GM15510 (cell line): ENCODE measurements around the gene ZMYM4.

Experiments used
- POLR2A ChIP-seq: IDR thresholded peaks from 3 replicates; pipeline ENCODE4 v1.6.1; 2011; ENCODE audit warnings: borderline replicate concordance; ENCODE audit not compliant: insufficient read length; ENCODE audit errors: extremely low read depth

The ZMYM4 gene

GRCh38 chr1:35345439-35345981 is 77.0 kb downstream of the ZMYM4 start:
- TF ChIP-seq POLR2A = no peak

GRCh38 chr1:35350872-35351271 is 82.4 kb downstream of the ZMYM4 start:
- no peak for TF ChIP-seq POLR2A

GRCh38 chr1:35359995-35360394 is 91.5 kb downstream of the ZMYM4 start:
- TF ChIP-seq POLR2A = no peak

GRCh38 chr1:35361638-35362037 is 93.1 kb downstream of the ZMYM4 start:
- TF ChIP-seq POLR2A = no peak

- TF ChIP-seq POLR2A = no peak
These were observed 96.2 kb downstream of the ZMYM4 start for GRCh38 chr1:35364741-35365140.

- no peak for TF ChIP-seq POLR2A
These were observed 99.4 kb downstream of the ZMYM4 start for GRCh38 chr1:35367914-35368313.

GRCh38 chr1:35369922-35370671 is 101.6 kb downstream of the ZMYM4 start:
- TF ChIP-seq POLR2A = no peak

- TF ChIP-seq POLR2A = no peak
These were observed 103.0 kb downstream of the ZMYM4 start for GRCh38 chr1:35371506-35371905.

- no peak for TF ChIP-seq POLR2A
These were observed 109.0 kb downstream of the ZMYM4 start for GRCh38 chr1:35377555-35377954.

- TF ChIP-seq POLR2A = no peak
These were observed 111.0 kb downstream of the ZMYM4 start for GRCh38 chr1:35379317-35380000.

GRCh38 chr1:35382107-35382506 is 113.6 kb downstream of the ZMYM4 start:
- TF ChIP-seq POLR2A = no peak

- no peak for TF ChIP-seq POLR2A
These were observed 117.8 kb downstream of the ZMYM4 start for GRCh38 chr1:35386290-35386689.

- no peak for TF ChIP-seq POLR2A
These were observed 118.5 kb downstream of the ZMYM4 start for GRCh38 chr1:35386959-35387358.

- no peak for TF ChIP-seq POLR2A
These were observed 122.3 kb downstream of the ZMYM4 start for GRCh38 chr1:35390600-35391494.

GRCh38 chr1:35394386-35394785 is 125.9 kb downstream of the ZMYM4 start:
- TF ChIP-seq POLR2A = no peak

- no peak for TF ChIP-seq POLR2A
These were observed 130.2 kb downstream of the ZMYM4 start for GRCh38 chr1:35398739-35399138.

- TF ChIP-seq POLR2A = no peak
These were observed 132.5 kb downstream of the ZMYM4 start for GRCh38 chr1:35401049-35401448.
